C4-2B (cell line): ENCODE data around the gene LEMD2.

ENCODE experiments used
- CTCF ChIP-seq: fragments of 450-650 bp; conservative IDR thresholded peaks from 2 replicates; pipeline ENCODE4 v1.5.1; 2017; ENCODE audit warnings: mild to moderate bottlenecking
- ZFX ChIP-seq: fragments of 450-650 bp; IDR thresholded peaks from 2 replicates; pipeline ENCODE4 v1.6.1; 2017

DNA sequence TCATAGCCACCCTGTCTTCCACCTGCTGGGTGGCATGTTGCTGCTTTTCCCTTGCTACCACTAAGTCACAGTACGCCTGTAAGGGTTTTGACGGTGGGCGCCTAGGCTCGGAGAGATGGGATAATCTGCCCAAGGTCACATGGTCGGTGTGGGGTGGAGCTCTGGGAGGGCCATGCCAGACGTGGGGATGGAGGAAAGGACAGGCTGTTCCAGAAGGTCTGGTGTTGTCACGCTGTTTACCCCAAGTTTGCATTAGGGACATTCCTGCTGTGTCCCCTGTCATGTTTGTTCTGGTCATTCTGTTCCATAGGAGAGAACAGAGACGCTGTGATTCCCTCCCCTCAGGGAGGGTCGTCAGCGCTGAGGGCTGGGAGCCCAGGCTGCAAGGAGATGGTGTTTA is 58.3 kb downstream of the LEMD2 start:
- no peak for TF ChIP-seq CTCF
- TF ChIP-seq ZFX = no peak
